Measurements from ENCODE around the gene HUWE1.
"Not testable (repeated sequence)": the region's sequence is repeated elsewhere in the genome, so short reads cannot be mapped to it uniquely, and the experiment has no call there.

Gene HUWE1

GRCh38 chrX:53504035-53504434 lies 182.5 kb downstream of the HUWE1 start:
- not testable (repeated sequence) for DNase-seq (ENCODE audit: low read depth in 3 of 3)

GRCh38 chrX:53494436-53494835 lies 192.1 kb downstream of the HUWE1 start:
- no peak for DNase-seq (ENCODE audit: low read depth in 3 of 3)

- DNase-seq (ENCODE audit: low read depth in 3 of 3): no peak
Measured at GRCh38 chrX:53486285-53486684, 200.2 kb downstream of the HUWE1 start.

GRCh38 chrX:53483838-53484405 lies 202.6 kb downstream of the HUWE1 start:
- DNase-seq (ENCODE audit: low read depth in 3 of 3): no peak

GRCh38 chrX:53483416-53483815 lies 203.1 kb downstream of the HUWE1 start:
- no peak for DNase-seq (ENCODE audit: low read depth in 3 of 3)

All from stimulated activated CD4-positive, alpha-beta T cell treated with anti-CD3 and anti-CD28 coated beads, TNF-alpha, amount 100 ng/mL, for 48 hours (primary cell).